ENCODE measurements around the gene TRIM65.
"Not testable (repeated sequence)": the region's sequence is repeated elsewhere in the genome, so short reads cannot be mapped to it uniquely, and the experiment has no call there.

DNA sequence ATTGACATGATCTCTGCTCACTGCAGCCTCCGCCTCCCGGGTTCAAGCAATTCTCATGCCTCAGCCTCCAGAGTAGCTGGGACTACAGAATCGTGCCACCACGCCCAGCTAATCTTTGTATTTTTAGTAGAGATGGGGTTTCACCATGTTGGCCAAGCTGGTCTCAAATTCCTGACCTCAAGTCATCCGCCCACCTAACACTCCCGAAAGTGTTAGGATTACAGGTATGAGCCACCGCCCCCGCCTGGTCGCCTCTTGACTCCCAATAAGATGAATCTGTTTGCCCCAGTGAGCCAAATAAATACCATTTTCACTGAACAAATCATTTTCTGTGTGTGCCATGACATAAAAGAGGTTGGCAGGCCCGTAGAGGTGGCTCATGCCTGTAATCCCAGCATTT is 37.4 kb downstream of the TRIM65 start:
- TF ChIP-seq CTCF, POLR2A (IDR thresholded peaks at IDR 0.05): not testable (repeated sequence)
